RPMI7951 (cell line): Measurements from ENCODE around the gene RGS3. TPM values are rescaled to one million over a fixed set of nuclear protein-coding genes. Genes with fewer than 3 reads are reported as not detected.

ENCODE experiments used
- DNase-seq: peaks from one replicate; pipeline ENCODE4 v3.0.0-alpha.2; 2012; ENCODE audit warnings: low read depth
- total RNA-seq: library from RNA; depleted of rRNA; stranded (reverse); fragments of >200 nt; shearing (Covaris generic); gene quantifications from 2 replicates; pipeline ENCODE4 v1.2.3, GENCODE V29; 2014

Gene RGS3
- total RNA-seq, 1 experiment from 2014 or later, result 168 TPM

- peak; percentile 78 for DNase-seq
Observed at GRCh38 chr9:113511856-113512761, 48.6 kb downstream of the RGS3 start.

DNA sequence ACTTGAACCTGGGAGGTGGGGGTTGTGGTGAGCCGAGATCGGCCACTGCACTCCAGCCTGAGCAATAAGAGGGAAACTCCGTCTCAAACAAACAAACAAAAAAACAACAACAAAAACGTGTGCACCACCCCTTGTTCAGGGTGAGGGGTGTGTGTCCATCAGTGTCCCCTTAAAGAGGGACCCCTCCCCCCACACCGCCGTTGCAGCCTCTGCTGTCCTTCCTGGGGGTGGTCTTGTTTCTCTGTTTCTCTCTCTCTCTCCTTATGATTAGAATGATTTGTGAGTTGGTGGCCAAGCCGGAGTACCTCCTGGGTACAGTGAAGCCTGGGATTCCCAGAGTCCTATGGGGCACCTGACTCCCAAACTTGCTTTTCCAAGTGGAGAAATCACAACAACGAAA is 49.6 kb downstream of the RGS3 start:
- DNase-seq, result no peak

GRCh38 chr9:113513536-113513935 is 50.0 kb downstream of the RGS3 start:
- no peak for DNase-seq

DNA sequence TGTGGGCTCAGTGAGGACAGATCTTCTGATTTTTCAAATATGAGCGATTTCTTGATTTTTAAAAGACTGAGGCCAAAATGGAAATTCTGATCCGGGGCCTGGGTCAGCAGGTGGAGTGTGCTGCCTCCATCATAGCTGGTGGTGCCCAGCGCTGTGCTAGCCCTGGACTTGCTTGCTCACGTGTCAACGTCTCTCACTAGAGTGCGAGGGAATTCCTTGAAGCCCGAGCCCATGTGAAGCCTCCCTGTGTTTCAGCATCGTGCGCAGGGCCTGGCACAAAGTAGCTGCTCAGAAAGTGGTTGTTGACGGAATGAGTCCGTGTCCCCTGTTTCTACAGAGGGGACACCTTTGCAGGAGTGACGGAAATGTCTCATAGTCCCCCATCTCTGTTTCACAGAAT is 50.5 kb downstream of the RGS3 start:
- DNase-seq, result no peak

DNA sequence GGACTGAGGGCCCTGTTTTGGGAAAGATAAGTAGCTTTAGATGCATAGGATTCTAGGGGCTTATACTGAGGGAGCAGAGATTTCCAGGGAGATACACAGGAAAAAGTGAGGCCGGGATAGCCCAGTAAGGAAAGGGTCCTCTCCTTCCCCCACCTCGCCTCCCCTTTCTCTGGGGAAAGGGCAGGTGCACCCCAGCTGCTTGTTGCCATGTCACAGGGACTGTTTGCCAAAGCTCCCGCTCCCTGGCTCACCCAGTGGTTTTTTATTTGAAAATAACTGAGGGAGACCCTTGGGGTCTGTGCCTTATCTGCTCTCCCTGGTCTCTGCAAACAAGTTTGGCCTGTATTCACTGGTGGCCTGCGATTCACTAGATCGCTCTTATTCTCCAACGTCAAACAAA is 51.2 kb downstream of the RGS3 start:
- DNase-seq, result no peak

GRCh38 chr9:113515862-113516261 is 52.3 kb downstream of the RGS3 start:
- no peak for DNase-seq

DNA sequence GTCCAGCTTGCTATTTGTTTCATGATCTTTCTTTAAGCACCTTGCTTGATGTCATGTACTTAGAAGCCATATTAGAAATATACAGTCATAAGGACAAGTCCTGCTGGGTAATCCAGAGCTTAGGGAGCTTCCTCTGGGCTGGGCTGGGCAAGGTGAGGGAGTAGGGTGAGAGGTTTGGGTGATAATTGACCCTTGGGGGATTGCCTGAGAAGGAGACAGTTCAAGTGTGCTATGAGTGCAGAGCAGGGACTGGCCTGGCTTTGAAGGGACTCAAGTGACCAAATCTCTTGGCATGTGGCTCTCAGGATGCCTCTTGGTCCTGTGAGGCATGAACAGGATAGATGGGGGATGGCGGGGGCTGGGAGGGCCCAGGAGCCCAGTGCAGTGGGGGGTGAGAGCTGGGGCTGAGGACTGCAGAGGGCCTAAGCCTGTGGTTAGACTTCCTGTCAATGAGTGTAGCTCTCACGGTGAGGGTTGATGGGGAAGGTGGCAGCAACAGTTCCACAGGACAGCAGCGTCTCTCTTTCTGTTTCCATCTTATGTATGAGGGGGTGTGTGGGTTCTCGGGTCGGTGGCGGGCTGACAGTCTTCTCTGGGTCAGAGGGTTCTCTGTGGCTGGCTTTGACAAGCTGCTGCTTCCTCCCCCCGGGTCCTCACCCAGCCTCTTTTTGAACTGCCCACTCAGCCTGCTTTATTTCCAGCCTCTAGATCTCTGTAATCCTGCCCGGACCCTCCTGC is 53.5 kb downstream of the RGS3 start:
- peak; percentile 41 for DNase-seq

DNA sequence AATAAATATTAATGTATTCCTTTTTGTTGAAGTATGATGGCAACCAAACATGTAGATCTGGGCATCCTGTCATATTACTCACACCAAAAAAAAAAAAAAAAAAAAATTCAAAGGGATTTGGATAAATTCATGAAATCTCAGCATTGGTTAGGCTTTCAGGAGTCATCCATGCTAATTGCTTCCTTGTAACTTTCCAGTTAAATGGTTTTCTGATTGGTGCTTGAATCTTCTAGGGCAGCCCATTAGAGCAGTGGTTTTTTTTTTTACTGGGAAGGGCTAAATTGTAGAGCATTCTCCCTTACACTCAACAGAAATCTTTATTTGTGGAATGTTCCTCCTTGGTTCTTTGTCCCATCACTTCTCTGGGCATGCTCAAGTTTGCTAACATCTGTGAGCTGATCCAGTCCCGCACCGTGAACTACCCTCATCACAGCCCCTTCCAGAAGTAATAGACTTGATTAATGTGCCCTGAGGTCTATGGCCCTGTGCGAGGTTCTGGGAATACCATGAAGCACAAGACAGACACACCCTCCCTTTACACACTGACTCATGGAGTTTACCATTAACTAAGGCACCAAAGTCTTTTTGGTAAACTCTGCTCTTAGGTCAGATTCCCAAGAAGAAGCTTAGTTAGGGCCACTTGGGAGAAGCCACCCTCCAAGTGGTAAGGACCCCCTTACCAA is 56.0 kb downstream of the RGS3 start:
- DNase-seq, result peak; percentile 74

GRCh38 chr9:113520109-113520642 is 56.6 kb downstream of the RGS3 start:
- peak; percentile 74 for DNase-seq

GRCh38 chr9:113521693-113522255 is 58.2 kb downstream of the RGS3 start:
- no peak for DNase-seq

DNA sequence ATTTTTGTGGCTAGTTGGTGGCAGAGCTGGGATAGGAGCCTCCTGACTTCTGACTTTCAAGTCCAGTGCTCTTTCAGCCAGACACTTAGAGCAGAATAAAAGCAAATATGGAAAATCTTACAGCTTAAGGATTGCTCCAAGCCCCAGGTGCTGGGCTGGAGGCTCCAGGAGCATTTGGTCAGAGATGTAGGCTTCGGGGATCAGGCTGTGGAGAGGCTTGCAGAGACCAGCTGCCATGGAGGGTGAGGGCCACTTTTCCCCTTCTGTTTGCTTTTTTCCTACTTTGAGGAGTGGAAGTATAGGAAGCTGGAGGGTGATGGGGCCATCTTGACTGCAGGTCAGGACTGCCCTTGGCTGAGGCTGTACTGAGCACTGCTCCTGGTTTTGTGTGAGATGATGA is 58.9 kb downstream of the RGS3 start:
- no peak for DNase-seq

- DNase-seq, result no peak
Observed at GRCh38 chr9:113522858-113523257, 59.3 kb downstream of the RGS3 start.

DNA sequence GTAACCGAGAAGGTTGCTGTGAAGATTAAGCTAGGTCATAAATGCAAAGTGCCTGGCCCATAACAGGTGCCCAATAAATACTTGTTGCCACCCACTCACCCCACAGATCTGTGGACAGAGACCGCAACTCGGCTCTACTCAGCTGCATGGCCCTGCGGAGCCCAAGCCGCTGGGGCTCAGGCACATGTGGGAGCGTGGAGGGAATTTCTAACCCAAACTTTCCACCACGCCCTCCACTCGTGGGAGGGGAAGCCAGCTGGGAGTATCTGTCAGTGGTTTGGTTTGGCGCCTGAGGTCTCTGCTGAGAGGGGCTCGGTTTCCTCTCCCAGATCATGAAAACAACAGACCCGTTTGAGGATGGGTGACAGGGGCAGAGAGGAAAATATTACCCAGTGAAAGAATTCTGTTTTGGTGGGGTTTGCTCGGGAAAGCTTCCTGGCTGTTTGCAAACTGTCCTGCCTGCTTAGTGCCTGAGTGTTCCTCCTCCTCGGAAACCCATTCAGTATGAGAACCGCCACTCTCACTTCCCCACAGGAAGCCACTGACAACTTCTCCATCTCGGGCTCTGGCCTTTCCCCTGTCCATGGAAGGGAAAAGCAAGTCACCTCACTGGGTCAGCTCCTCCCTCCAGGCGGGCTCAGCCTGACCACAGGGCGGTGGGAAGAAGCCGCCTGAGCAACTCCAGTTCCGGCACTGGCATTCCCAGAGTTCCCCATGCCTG is 60.1 kb downstream of the RGS3 start:
- peak; percentile 86 for DNase-seq

- DNase-seq, result peak; percentile 52
Observed at GRCh38 chr9:113524468-113524867, 60.9 kb downstream of the RGS3 start.

GRCh38 chr9:113525205-113525604 is 61.7 kb downstream of the RGS3 start:
- no peak for DNase-seq

- DNase-seq, result no peak
Observed at GRCh38 chr9:113525831-113526230, 62.3 kb downstream of the RGS3 start.

DNA sequence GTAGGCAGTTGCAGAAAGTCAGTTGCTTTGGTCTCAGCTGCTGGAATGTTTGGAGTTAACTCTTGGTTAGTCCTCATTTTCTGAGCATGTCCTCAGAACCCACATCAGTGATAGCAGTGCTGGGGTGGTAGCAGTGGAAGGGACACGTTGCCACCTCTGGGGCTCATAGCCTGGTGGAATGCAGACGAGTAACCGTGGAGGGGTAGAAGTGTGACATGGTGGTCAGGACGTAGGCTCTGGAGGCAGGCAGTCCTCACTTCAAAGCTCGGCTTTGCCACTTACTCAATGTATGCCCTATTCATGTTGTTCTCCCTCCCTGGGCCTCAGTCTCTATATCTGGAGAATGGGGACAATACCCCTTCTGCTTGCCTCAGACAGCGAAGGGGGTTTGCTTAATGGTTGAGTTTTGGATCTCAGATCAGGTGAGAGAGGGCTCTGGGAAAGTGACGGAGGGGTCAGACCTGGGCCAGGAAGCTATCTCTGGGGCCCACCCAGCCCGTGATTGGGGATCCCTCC is 62.8 kb downstream of the RGS3 start:
- DNase-seq, result no peak

- no peak for DNase-seq
Observed at GRCh38 chr9:113526841-113527240, 63.3 kb downstream of the RGS3 start.

DNA sequence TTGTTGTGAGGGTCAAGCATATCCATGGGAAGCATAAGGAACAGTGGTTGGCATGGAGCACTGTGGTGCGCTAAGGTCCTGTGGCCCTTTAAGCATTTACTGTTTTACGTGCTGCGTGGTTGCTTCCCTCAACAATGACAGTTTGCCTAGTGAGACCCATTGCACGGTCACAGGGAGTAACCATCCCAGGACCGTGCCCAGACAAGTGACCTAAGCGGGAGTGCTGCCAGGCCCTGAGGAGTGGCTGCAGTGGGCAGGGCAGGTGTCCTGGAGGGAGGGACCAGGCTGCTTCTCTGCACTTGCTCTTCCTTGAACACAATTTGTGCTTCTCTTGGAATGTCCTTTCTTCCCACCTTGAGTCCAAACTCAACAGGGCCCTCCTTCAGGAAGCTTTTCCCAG is 64.6 kb downstream of the RGS3 start:
- DNase-seq, result no peak

DNA sequence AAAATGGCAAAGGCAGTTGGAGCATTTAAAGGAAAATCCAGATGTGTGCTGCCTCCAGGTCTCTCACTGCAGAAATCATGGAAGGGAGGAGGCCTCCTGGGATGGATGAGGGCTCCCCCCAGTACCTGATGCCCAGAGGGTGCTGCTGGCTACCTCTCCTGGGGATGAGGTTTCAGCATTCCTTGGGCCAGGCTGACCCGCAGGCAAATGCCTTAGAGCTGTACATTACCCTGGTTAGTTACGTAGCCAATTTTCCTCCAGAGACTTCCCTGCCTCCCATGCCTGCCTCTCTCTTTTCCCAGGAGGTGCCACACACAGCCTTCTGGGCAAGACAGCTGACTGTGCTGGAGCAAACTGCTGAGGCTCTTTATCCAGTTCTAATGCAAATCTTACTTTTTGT is 65.3 kb downstream of the RGS3 start:
- no peak for DNase-seq
